H9 (cell line): ENCODE results near the gene OVOL3. TPM values are rescaled to one million over a fixed set of nuclear protein-coding genes. Genes with fewer than 3 reads are reported as not detected.
A peak's percentile ranks its signal among the peaks of the same experiment; 100 is the strongest.

ENCODE experiments used
- DNase-seq: peaks from one replicate; pipeline ENCODE4 v3.0.0-alpha.2; 2017
- H2AFZ ChIP-seq: one replicate; pipeline ENCODE4 v1.6.1; 2013; ENCODE audit warnings: mild to moderate bottlenecking, low read length, control low read depth, moderate library complexity
- H2AK5ac ChIP-seq: 2 replicates; pipeline ENCODE4 v1.6.1; 2013; ENCODE audit warnings: low read length, control low read depth, mixed read lengths; ENCODE audit not compliant: insufficient read length
- H2BK120ac ChIP-seq: one replicate; pipeline ENCODE4 v1.6.1; 2013; ENCODE audit warnings: low read depth, mild to moderate bottlenecking, low read length, control low read depth, inconsistent platforms; ENCODE audit not compliant: poor library complexity, severe bottlenecking
- H2BK12ac ChIP-seq: 2 replicates; pipeline ENCODE4 v1.6.1; 2013; ENCODE audit warnings: low read length, control low read depth, mixed read lengths, low read depth; ENCODE audit not compliant: insufficient read length
- H2BK15ac ChIP-seq: 2 replicates; pipeline ENCODE4 v1.6.1; 2013; ENCODE audit warnings: low read depth, low read length, control low read depth
- H2BK20ac ChIP-seq: one replicate; pipeline ENCODE4 v1.6.1; 2013; ENCODE audit warnings: low read depth, mild to moderate bottlenecking, low read length, control low read depth, inconsistent platforms; ENCODE audit not compliant: poor library complexity, severe bottlenecking
- H2BK5ac ChIP-seq: 2 replicates; pipeline ENCODE4 v1.6.1; 2013; ENCODE audit warnings: low read length, control low read depth, mixed read lengths; ENCODE audit not compliant: insufficient read length
- H3K14ac ChIP-seq: 2 replicates; pipeline ENCODE4 v1.6.1; 2013; ENCODE audit warnings: low read length, control low read depth; ENCODE audit not compliant: insufficient read depth
- H3K18ac ChIP-seq: 2 replicates; pipeline ENCODE4 v1.6.1; 2013; ENCODE audit warnings: low read depth, mild to moderate bottlenecking, mixed read lengths, low read length, control low read depth; ENCODE audit not compliant: insufficient read length
- H3K23ac ChIP-seq: 2 replicates; pipeline ENCODE4 v1.6.1; 2013; ENCODE audit warnings: low read length, control low read depth, mixed read lengths, low read depth; ENCODE audit not compliant: insufficient read length
- H3K23me2 ChIP-seq: 2 replicates; pipeline ENCODE4 v1.6.1; 2013; ENCODE audit warnings: low read depth, mild to moderate bottlenecking, mixed read lengths, low read length, control low read depth; ENCODE audit not compliant: insufficient read length, poor library complexity, severe bottlenecking
- H3K27ac ChIP-seq: 2 replicates; pipeline ENCODE4 v1.5.1; 2013; ENCODE audit warnings: low read length, control low read depth, mixed read lengths, low read depth; ENCODE audit not compliant: insufficient read length
- H3K27me3 ChIP-seq: 2 replicates; pipeline ENCODE4 v1.6.1; 2013; ENCODE audit warnings: low read length, control low read depth, inconsistent platforms; ENCODE audit not compliant: insufficient read depth
- H3K4ac ChIP-seq: 2 replicates; pipeline ENCODE4 v1.6.1; 2013; ENCODE audit warnings: low read depth, mild to moderate bottlenecking, control low read depth, inconsistent platforms, low read length, moderate library complexity
- H3K4me1 ChIP-seq: 2 replicates; pipeline ENCODE4 v1.6.1; 2013; ENCODE audit warnings: low read length, control low read depth, inconsistent platforms; ENCODE audit not compliant: insufficient read depth
- H3K4me2 ChIP-seq: 2 replicates; pipeline ENCODE4 v1.6.1; 2013; ENCODE audit warnings: low read length, control low read depth, mixed read lengths; ENCODE audit not compliant: insufficient read length, insufficient read depth
- H3K56ac ChIP-seq: 2 replicates; pipeline ENCODE4 v1.6.1; 2013; ENCODE audit warnings: low read depth, mild to moderate bottlenecking, mixed read lengths, low read length, control low read depth; ENCODE audit not compliant: insufficient read length
- H3K79me1 ChIP-seq: 2 replicates; pipeline ENCODE4 v1.6.1; 2013; ENCODE audit warnings: low read depth, mild to moderate bottlenecking, moderate library complexity, low read length, control low read depth, inconsistent platforms; ENCODE audit not compliant: insufficient read depth, poor library complexity, severe bottlenecking
- H3K79me2 ChIP-seq: 2 replicates; pipeline ENCODE4 v1.6.1; 2013; ENCODE audit warnings: low read length, control low read depth, inconsistent platforms; ENCODE audit not compliant: insufficient read depth
- H3K9ac ChIP-seq: 2 replicates; pipeline ENCODE4 v1.6.1; 2013; ENCODE audit warnings: low read length, control low read depth, mixed read lengths; ENCODE audit not compliant: insufficient read length; ENCODE audit errors: extremely low read depth
- H3K9me3 ChIP-seq: one replicate; pipeline ENCODE4 v1.6.1; 2013; ENCODE audit warnings: low read depth, low read length, inconsistent platforms; ENCODE audit not compliant: control insufficient read depth
- H3T11ph ChIP-seq: one replicate; pipeline ENCODE4 v1.6.1; 2013; ENCODE audit warnings: mild to moderate bottlenecking, low read length, control low read depth, inconsistent platforms
- H4K20me1 ChIP-seq: one replicate; pipeline ENCODE4 v1.6.1; 2013; ENCODE audit not compliant: control insufficient read depth, insufficient read length, insufficient read depth
- H4K5ac ChIP-seq: 2 replicates; pipeline ENCODE4 v1.6.1; 2013; ENCODE audit warnings: low read depth, mild to moderate bottlenecking, mixed read lengths, low read length, control low read depth; ENCODE audit not compliant: insufficient read length
- H4K8ac ChIP-seq: replicated peaks from 2 replicates; pipeline ENCODE4 v1.6.1; 2013; ENCODE audit warnings: low read length, control low read depth, mixed read lengths, low read depth; ENCODE audit not compliant: insufficient read length
- H4K91ac ChIP-seq: 2 replicates; pipeline ENCODE4 v1.6.1; 2013; ENCODE audit warnings: low read depth, mild to moderate bottlenecking, moderate library complexity, mixed read lengths, low read length, control low read depth; ENCODE audit not compliant: insufficient read length
- H3K27ac Mint-ChIP-seq, 3 experiments: 2 replicates in 2 of 3; 3 replicates in 1 of 3; pipeline ENCODE4 v1.8.0; 2020 to 2021; ENCODE audit warnings: mixed read lengths in 3 of 3, mild to moderate bottlenecking in 1 of 3, moderate library complexity in 1 of 3
- H3K27me3 Mint-ChIP-seq: 2 replicates; pipeline ENCODE4 v1.8.0; 2021; ENCODE audit warnings: low read depth, mild to moderate bottlenecking, moderate library complexity, mixed read lengths
- H3K36me3 Mint-ChIP-seq, 3 experiments: 2 replicates in 2 of 3; 3 replicates in 1 of 3; pipeline ENCODE4 v1.8.0; 2020 to 2021; ENCODE audit warnings: low read depth in 3 of 3, mixed read lengths in 3 of 3; ENCODE audit not compliant: insufficient read depth in 1 of 3
- H3K4me1 Mint-ChIP-seq, 2 experiments: 2 replicates each; pipeline ENCODE4 v1.8.0; 2020; ENCODE audit warnings: mixed read lengths in 2 of 2
- H3K4me3 Mint-ChIP-seq, 2 experiments: 2 replicates in 1 of 2; 3 replicates in 1 of 2; pipeline ENCODE4 v1.8.0; 2020 to 2021; ENCODE audit warnings: mild to moderate bottlenecking in 2 of 2, mixed read lengths in 2 of 2, moderate library complexity in 1 of 2
- H3K9me3 Mint-ChIP-seq, 2 experiments: 2 replicates in 1 of 2; 3 replicates in 1 of 2; pipeline ENCODE4 v1.8.0; 2020; ENCODE audit warnings: mild to moderate bottlenecking in 2 of 2, mixed read lengths in 2 of 2, moderate library complexity in 1 of 2
- WGBS: extraction: QIAGEN DNeasy Blood & Tissue Kit; methylation state at CpG from one replicate; pipeline ENCODE4 v1.1.7; 2013; ENCODE audit warnings: missing lambda C conversion rate, low lambda C conversion rate, mixed read lengths; ENCODE audit not compliant: insufficient read length; ENCODE audit errors: extremely low coverage; 5-methylcytosine and 5-hydroxymethylcytosine counted together
- total RNA-seq: library from RNA; stranded (reverse); gene quantifications from 2 replicates; pipeline ENCODE4 v1.2.1, GENCODE V29; 2021
- TF ChIP-seq, protein P1 (sequence below): fragments of 200-600 bp; sonication (generic); conservative IDR thresholded peaks from 3 replicates; pipeline ENCODE4 v1.8.0; 2021; ENCODE audit warnings: antibody characterized with exemption, mild to moderate bottlenecking

Gene OVOL3
- total RNA-seq, 1 experiment from 2014 or later, result not detected

DNA sequence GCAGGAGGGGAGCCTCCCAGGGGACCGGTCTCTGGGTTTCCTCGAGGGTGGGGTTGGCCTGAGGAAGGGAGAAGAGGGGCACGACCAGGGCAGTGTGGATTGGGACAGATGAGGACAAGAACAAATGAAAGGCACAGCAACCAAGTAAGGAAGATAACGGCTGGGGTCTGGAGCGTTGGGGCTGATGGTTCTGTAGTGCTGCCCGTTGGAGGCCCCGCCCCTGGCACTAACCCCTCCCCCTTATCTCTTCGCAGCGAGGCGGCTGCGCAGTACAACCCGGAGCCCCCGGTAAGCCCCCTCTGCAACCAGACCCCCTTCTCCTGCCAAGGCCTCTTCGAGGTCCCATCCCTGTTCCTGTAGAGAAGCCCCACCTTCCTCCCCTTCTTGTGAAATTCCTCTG, 31.1 kb downstream of the OVOL3 start:
- H3K9me3 Mint-ChIP-seq, result no peaks in the 10 kb centered on the region; a peak in 1 of 5 replicates
- H3T11ph ChIP-seq, result no peak overlapping the region
- no peak overlapping the region for H2AK5ac ChIP-seq
- peaks cover 4% of the 10 kb centered on the region for H3K23me2 ChIP-seq
- H3K27me3 Mint-ChIP-seq, result no peaks in the 10 kb centered on the region; the same call in 1 of the 2 replicates
- no peak overlapping the region for H2BK5ac ChIP-seq
- no peak overlapping the region for H4K5ac ChIP-seq
- peak overlapping the region; percentile 96 to 99 for H3K4me3 Mint-ChIP-seq
- H3K9ac ChIP-seq, result no peak overlapping the region
- H3K23ac ChIP-seq, result no peak overlapping the region
- H3K27ac Mint-ChIP-seq, result peak overlapping the region in 2 of 3 experiments; percentile 89 to 97; a peak in 2 of 7 replicates
- no peak overlapping the region for H3K27ac ChIP-seq
- no CpG with 5 or more reads among the region's 14 CpGs for WGBS
- no peak overlapping the region for H3K14ac ChIP-seq
- H3K4me1 Mint-ChIP-seq, result peaks cover 9 to 14% of the 10 kb centered on the region in 2 experiments
- no peak for DNase-seq
- no peak overlapping the region for H4K91ac ChIP-seq
- no peak overlapping the region for H2BK120ac ChIP-seq
- no peaks in the 10 kb centered on the region for H3K79me1 ChIP-seq
- no peak overlapping the region for H3K4ac ChIP-seq
- peaks cover 35 to 51% (median 49%) of the 10 kb centered on the region in 3 experiments; a peak in 6 of 7 replicates for H3K36me3 Mint-ChIP-seq
- no peak overlapping the region for H2BK20ac ChIP-seq
- TF ChIP-seq, protein P1, sequence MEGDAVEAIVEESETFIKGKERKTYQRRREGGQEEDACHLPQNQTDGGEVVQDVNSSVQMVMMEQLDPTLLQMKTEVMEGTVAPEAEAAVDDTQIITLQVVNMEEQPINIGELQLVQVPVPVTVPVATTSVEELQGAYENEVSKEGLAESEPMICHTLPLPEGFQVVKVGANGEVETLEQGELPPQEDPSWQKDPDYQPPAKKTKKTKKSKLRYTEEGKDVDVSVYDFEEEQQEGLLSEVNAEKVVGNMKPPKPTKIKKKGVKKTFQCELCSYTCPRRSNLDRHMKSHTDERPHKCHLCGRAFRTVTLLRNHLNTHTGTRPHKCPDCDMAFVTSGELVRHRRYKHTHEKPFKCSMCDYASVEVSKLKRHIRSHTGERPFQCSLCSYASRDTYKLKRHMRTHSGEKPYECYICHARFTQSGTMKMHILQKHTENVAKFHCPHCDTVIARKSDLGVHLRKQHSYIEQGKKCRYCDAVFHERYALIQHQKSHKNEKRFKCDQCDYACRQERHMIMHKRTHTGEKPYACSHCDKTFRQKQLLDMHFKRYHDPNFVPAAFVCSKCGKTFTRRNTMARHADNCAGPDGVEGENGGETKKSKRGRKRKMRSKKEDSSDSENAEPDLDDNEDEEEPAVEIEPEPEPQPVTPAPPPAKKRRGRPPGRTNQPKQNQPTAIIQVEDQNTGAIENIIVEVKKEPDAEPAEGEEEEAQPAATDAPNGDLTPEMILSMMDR, result no peak
- H3K9me3 ChIP-seq, result no peaks in the 10 kb centered on the region
- H3K79me2 ChIP-seq, result no peaks in the 10 kb centered on the region
- H3K4me2 ChIP-seq, result no peak overlapping the region
- H3K56ac ChIP-seq, result no peak overlapping the region
- H3K4me1 ChIP-seq, result no peaks in the 10 kb centered on the region
- no peak overlapping the region for H2BK12ac ChIP-seq
- no peaks in the 10 kb centered on the region for H4K20me1 ChIP-seq
- no peaks in the 10 kb centered on the region for H3K27me3 ChIP-seq
- H2AFZ ChIP-seq, result no peak overlapping the region
- no peak overlapping the region for H2BK15ac ChIP-seq
- H3K18ac ChIP-seq, result no peak overlapping the region
- no peak overlapping the region for H4K8ac ChIP-seq
